Muscle of arm (tissue), 12 donors: ENCODE data around the gene ACOXL. TPM values are rescaled to one million over a fixed set of nuclear protein-coding genes. Genes with fewer than 3 reads are reported as not detected.

Experiments
- DNase-seq: peaks from one replicate; pipeline ENCODE4 v3.0.0-alpha.2; 2013
- polyA plus RNA-seq, 12 donors: library from polyadenylated mRNA; unstranded; fragments of 120-200 nt; gene quantifications; one replicate each; pipeline ENCODE4 v1.2.1, GENCODE V29; 2013; ENCODE audit not compliant: insufficient read length in 12 of 12

ACOXL gene
- polyA plus RNA-seq, 12 donors: 0.12 to 0.71 (median 0.27) TPM; not detected in 4

- no peak for DNase-seq
These were observed 60.7 kb downstream of the ACOXL start for GRCh38 chr2:110793034-110793433.

GRCh38 chr2:110794390-110794789 lies 62.0 kb downstream of the ACOXL start:
- no peak for DNase-seq

GRCh38 chr2:110794951-110795350 lies 62.6 kb downstream of the ACOXL start:
- DNase-seq: no peak

DNA sequence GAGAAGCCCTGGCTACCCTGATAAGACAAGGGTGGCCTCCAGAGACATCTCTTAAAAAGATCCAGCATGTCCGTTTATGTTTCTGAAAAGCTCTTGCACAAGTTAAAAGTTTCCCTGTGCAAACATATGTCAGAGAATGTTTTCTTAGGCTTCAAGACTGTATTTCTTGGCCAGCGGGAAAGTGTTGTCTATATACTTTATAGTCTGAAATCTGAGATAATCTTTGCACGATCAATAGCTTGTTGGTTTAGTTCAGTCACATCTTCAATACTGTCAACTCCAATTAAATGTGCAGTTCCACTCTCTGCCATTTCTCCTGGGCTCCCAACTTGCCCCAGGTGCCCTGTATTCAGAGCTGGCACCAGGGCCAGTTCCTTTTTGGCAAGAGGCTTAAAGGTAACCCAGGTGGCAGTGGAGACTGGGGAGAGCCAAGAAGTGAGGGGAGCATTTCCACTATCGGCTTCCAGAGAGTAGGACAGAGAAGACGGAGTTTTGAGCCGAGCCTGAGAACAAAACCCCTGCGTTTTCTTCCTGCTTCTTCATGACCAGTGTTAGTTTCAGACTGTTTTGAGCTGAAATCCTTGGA lies 64.4 kb downstream of the ACOXL start:
- no peak for DNase-seq

DNA sequence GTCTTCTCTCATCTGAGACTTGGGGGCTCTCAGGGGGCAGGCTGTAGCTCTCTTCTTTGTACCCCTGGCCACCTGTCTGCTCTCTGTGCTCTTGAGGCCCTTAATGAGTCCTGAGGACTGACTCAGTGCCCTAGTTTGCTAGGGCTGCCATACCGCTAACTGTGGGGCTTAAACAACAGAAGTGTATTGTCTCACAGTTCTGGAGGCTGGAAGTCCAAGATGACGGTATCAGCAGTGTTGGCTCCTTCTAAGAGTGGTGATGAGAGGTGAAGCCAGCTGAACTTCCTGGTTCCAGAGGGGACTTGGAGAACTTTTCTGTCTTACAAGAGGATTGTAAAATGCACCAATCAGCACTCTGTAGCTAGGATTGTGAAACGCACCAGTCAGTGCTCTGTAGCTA lies 67.0 kb downstream of the ACOXL start:
- DNase-seq: no peak

- DNase-seq: no peak
These were observed 68.4 kb downstream of the ACOXL start for GRCh38 chr2:110800611-110801402.

- no peak for DNase-seq
These were observed 70.0 kb downstream of the ACOXL start for GRCh38 chr2:110802208-110802932.

GRCh38 chr2:110804433-110804832 lies 72.1 kb downstream of the ACOXL start:
- DNase-seq: no peak

GRCh38 chr2:110804915-110805314 lies 72.5 kb downstream of the ACOXL start:
- DNase-seq: no peak

- DNase-seq: no peak
These were observed 73.6 kb downstream of the ACOXL start for GRCh38 chr2:110805894-110806452.

DNA sequence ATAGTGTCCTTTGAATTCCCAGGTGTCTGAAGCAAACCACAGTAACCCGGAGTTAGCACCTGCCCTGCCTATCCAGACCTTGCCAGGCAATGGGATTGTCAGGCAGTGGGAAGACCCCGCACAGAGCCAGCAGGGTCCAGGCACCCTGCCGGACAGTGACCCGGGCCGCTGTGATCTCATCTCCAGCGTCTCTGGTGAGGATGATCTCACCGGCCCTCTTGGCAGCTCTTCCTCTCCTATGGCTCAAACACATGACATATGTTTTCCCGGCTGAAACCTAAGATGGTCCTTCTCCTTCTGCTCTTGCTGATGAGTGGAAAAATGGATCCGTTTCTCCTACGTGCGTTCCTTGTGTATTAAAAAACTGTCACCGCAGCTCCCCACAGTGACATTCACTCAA lies 75.1 kb downstream of the ACOXL start:
- peak; percentile 93 for DNase-seq

DNA sequence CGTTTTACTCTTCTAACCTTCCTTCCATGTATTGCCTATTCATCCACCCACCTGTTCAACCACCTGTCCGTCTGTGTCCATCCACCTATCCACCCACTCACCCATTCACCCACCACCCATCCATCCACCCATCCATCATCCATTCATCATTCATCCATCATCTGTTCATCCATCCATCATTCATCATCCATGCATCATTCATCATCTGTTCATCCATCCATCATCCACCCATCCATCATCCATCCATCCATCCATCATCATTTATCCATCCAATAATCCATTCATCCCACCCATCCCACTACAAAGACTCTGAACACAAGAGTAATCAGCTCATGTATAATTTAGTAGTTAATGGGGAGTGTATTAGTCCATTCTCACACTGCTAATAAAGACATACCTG lies 78.0 kb downstream of the ACOXL start:
- DNase-seq: no peak

GRCh38 chr2:110812726-110813645 lies 80.6 kb downstream of the ACOXL start:
- DNase-seq: no peak

DNA sequence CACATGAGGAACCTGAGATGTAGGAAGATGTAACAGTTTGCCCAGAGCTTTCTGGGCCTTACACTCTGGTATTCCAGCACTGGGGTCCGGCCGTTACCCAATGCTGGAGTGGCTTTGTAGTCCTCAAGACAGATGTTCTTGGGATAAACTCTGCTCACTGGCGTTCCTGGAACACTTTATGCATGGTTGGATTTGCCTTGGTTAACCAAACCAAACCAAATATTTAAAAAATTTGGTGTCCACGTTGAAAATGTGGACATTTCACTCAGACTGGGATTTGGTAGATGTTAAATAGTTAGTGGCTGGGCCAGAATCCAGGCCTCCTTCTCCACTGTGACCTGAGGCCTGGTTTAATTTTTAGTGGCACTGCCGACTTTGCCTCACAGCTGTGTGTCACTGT lies 81.5 kb downstream of the ACOXL start:
- DNase-seq: no peak

DNA sequence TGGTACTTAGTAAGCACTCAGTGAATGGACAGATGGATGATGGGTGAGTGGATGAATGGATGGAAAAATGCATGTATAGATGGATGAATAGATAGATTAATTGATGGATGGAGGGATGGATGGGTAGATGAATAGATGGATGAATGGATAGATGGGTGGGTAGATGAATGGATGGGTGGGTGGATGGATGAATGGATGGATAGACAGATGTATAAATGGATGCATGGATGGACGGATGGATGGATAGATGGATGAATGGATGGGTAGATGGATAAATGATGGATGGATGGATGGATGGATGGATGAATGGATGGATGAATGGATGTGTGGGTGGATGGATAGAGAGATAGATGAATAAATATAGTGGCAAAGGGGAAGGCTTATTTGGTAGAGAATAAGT lies 83.6 kb downstream of the ACOXL start:
- DNase-seq: no peak

DNA sequence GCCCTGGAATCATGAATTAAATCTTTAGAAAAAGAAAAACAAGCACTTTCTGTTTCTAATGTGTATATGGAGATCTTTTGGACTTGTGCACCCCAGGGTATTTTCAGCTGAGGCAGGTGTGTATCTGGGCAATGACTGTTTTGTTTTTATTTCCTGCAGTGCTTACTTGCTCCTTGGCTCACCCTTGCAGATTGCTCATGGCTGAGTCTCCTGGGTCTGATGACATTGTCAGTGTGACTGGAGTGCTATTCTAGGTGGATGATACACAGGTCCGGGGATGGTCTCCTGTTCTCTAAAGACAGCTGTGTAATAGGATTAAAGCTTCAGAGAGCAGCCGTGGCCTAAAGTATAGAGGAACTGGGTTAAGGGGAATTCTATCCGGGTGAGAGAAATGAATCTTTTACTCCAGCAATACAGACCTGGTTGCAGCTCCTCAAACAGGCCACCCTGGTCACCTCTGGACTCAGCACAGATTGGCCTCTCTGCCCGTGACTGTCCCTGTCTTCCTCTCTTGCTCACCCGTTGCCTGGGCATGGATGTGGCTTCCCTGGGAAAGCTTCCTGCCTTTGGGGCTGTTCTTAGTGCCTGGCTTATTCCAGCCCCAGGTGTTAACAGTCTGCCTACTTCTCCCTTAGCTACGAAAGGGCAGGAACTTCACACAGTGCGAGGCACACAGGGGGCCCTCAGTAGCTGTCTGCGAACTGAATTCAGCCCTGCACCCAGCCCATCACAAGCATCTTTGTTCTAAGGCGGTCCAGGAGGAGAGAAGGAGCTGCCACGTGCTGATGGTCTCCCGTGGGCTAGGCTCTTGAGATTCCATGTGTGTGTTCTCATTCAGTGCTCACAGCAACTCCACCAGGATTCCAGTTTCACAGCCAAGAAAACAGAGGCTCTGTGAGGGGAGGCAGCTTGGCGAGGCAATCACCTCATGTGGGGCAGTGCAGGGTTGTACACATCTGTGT lies 84.3 kb downstream of the ACOXL start:
- no peak for DNase-seq

GRCh38 chr2:110818767-110819481 lies 86.6 kb downstream of the ACOXL start:
- DNase-seq: no peak

DNA sequence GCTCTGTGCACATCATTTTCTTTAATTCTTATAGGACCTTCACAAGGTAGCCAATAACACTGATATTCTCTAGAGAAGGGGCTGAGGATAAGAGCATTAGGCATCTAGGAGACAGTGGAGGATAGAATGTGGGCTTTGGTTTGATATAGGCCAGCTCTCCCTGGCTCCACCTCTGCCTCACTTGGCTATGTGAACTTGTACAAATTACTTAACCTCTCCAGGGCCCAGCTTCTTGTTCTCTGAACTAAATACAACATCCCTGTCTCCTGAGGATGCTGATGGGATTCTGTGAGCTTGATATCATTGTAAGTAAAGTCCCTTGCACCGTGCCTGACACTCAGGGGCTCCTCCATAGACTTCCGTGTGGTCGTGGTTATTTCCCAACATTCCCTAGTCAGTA lies 87.3 kb downstream of the ACOXL start:
- no peak for DNase-seq

- no peak for DNase-seq
These were observed 87.8 kb downstream of the ACOXL start for GRCh38 chr2:110820128-110820527.

DNA sequence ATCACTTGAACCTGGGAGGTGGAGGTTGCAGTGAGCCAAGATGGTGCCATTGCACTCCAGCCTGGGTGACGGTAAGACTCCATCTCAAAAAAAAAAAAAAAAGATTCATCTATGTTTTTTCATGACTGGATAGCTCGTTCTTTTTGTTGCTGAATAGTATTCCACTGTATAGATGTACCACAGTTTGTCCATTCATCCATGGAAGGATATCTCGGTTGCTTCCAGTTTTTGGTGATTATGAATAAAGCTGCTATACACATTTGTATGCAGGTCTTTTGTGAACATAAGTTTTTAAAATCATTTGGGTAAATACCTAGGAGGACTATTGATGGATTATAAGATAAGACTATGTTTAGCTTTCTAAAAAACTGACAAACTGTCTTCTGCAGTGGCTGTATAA lies 90.8 kb downstream of the ACOXL start:
- no peak for DNase-seq
